Head of caudate nucleus (tissue), 42 donors: ENCODE results near the gene PIM3.

Source experiments
- DNase-seq, 42 donors: peaks; one replicate each; pipeline versions ENCODE4 v3.0.0 to v3.0.0-alpha.2; 2020 to 2021; ENCODE audit warnings: mixed read lengths in 7 of 42
- intact Hi-C: fragments of 100-400 bp; cut with DNase I; formaldehyde crosslinking; loops from one replicate; pipeline ENCODE4 v1.15.0; 2022

The PIM3 gene

GRCh38 chr22:49961601-49962011 lies 1.0 kb downstream of the PIM3 start:
- peak in 14 of 42 donors; percentile 9 to 56 (median 34) for DNase-seq
- intact Hi-C loops: loop anchor here (10.0 kb wide), 1 partner anchor 233 kb away; no protein-coding TSS in a partner anchor

- peak; percentile 44 to 93 (median 76) for DNase-seq
- intact Hi-C loops: loop anchor here (10.0 kb wide), 1 partner anchor 233 kb away; no protein-coding TSS in a partner anchor
Measured at GRCh38 chr22:49962012-49962750, 1.6 kb downstream of the PIM3 start.

GRCh38 chr22:49962751-49963646 lies 2.4 kb downstream of the PIM3 start:
- intact Hi-C loops: loop anchor here (10.0 kb wide), 1 partner anchor 232 kb away; no protein-coding TSS in a partner anchor
- peak in 22 of 42 donors; percentile 6 to 45 (median 16) for DNase-seq

- intact Hi-C loops: loop anchor here (10.0 kb wide), 1 partner anchor 231 kb away; no protein-coding TSS in a partner anchor
- peak in 17 of 42 donors; percentile 2 to 44 (median 11) for DNase-seq
Measured at GRCh38 chr22:49963647-49964026, 3.1 kb downstream of the PIM3 start.

GRCh38 chr22:49964136-49965090 lies 3.8 kb downstream of the PIM3 start:
- peak in 19 of 42 donors; percentile 6 to 43 (median 14) for DNase-seq
- intact Hi-C loops: loop anchor here (10.0 kb wide), 1 partner anchor 230 kb away; no protein-coding TSS in a partner anchor

GRCh38 chr22:49965091-49966040 lies 4.8 kb downstream of the PIM3 start:
- intact Hi-C loops: loop anchor here (10.0 kb wide), 1 partner anchor 229 kb away; no protein-coding TSS in a partner anchor
- DNase-seq: peak in 20 of 42 donors; percentile 7 to 45 (median 16)

GRCh38 chr22:49966041-49966773 lies 5.6 kb downstream of the PIM3 start:
- intact Hi-C loops: loop anchor here (10.0 kb wide), 1 partner anchor 229 kb away; no protein-coding TSS in a partner anchor
- peak in 20 of 42 donors; percentile 5 to 42 (median 16) for DNase-seq

GRCh38 chr22:49966774-49967705 lies 6.5 kb downstream of the PIM3 start:
- peak in 26 of 42 donors; percentile 9 to 77 (median 46) for DNase-seq
- intact Hi-C loops: loop anchor here (10.0 kb wide), 1 partner anchor 228 kb away; no protein-coding TSS in a partner anchor

GRCh38 chr22:49967706-49968208 lies 7.2 kb downstream of the PIM3 start:
- intact Hi-C loops: loop anchor here (10.0 kb wide), 1 partner anchor 227 kb away; no protein-coding TSS in a partner anchor
- DNase-seq: peak in 40 of 42 donors; percentile 36 to 92 (median 62)

GRCh38 chr22:49968313-49968830 lies 7.8 kb downstream of the PIM3 start:
- peak in 23 of 42 donors; percentile 7 to 60 (median 16) for DNase-seq
- intact Hi-C loops: loop anchor here (10.0 kb wide), 1 partner anchor 226 kb away; no protein-coding TSS in a partner anchor

- DNase-seq: peak in 19 of 42 donors; percentile 6 to 63 (median 17)
- intact Hi-C loops: loop anchor here (10.0 kb wide), 1 partner anchor 226 kb away; no protein-coding TSS in a partner anchor
Measured at GRCh38 chr22:49968831-49969661, 8.5 kb downstream of the PIM3 start.

- peak in 21 of 42 donors; percentile 2 to 41 (median 15) for DNase-seq
- intact Hi-C loops: loop anchor here (10.0 kb wide), 1 partner anchor 225 kb away; no protein-coding TSS in a partner anchor
Measured at GRCh38 chr22:49969751-49970527, 9.4 kb downstream of the PIM3 start.
